Ishikawa (cell line): Measurements from ENCODE around the gene MTX1.
A peak's percentile ranks its signal among the peaks of the same experiment; 100 is the strongest.

ENCODE experiments used
- CEBPB ChIP-seq: IDR thresholded peaks from 2 replicates; pipeline ENCODE4 v1.6.1; 2012
- CREB1 ChIP-seq: IDR thresholded peaks from 2 replicates; pipeline ENCODE4 v1.6.1; 2012; ENCODE audit warnings: low read depth
- EGR1 ChIP-seq: IDR thresholded peaks from 2 replicates; pipeline ENCODE4 v1.6.1; 2012
- EP300 ChIP-seq: IDR thresholded peaks from 2 replicates; pipeline ENCODE4 v1.6.1; 2012; ENCODE audit warnings: borderline replicate concordance
- FOXM1 ChIP-seq: IDR thresholded peaks from 2 replicates; pipeline ENCODE4 v1.6.1; 2012; ENCODE audit warnings: low read depth, borderline replicate concordance
- MAX ChIP-seq: IDR thresholded peaks from 2 replicates; pipeline ENCODE4 v1.6.1; 2012
- NFIC ChIP-seq: IDR thresholded peaks from 2 replicates; pipeline ENCODE4 v1.6.1; 2012
- RAD21 ChIP-seq: IDR thresholded peaks from 2 replicates; pipeline ENCODE4 v1.6.1; 2012; ENCODE audit warnings: low read depth
- REST ChIP-seq: IDR thresholded peaks from 2 replicates; pipeline ENCODE4 v1.6.1; 2012; ENCODE audit warnings: low read depth, mild to moderate bottlenecking
- TAF1 ChIP-seq: IDR thresholded peaks from 2 replicates; pipeline ENCODE4 v1.6.1; 2012; ENCODE audit warnings: low read depth, mild to moderate bottlenecking
- TCF12 ChIP-seq: IDR thresholded peaks from 2 replicates; pipeline ENCODE4 v1.6.1; 2012; ENCODE audit warnings: low read depth
- TEAD4 ChIP-seq: IDR thresholded peaks from 2 replicates; pipeline ENCODE4 v1.6.1; 2012
- USF1 ChIP-seq: IDR thresholded peaks from 2 replicates; pipeline ENCODE4 v1.6.1; 2012
- YY1 ChIP-seq: IDR thresholded peaks from 2 replicates; pipeline ENCODE4 v1.6.1; 2012; ENCODE audit warnings: low read depth
- ZBTB7A ChIP-seq: IDR thresholded peaks from 2 replicates; pipeline ENCODE4 v1.6.1; 2012; ENCODE audit warnings: low read depth

MTX1 gene

GRCh38 chr1:155208541-155209311 lies at the start of gene MTX1:
Gene MTX1, plus strand, starts transcription at chr1:155208695. Its CDS starts 110 bp downstream, at chr1:155208805.
- TF ChIP-seq NFIC (no peak), CREB1 (no peak), ZBTB7A (peak; percentile 88), TAF1 (peak; percentile 74), RAD21 (no peak), YY1 (peak; percentile 97), REST (no peak), USF1 (no peak), CEBPB (no peak), TEAD4 (no peak), TCF12 (0 out of 2 replicates have a peak, but pooled peaks have one; percentile 34), EGR1 (no peak), MAX (peak; percentile 55; the same call in 1 of the 2 replicates), FOXM1 (no peak), EP300 (peak; percentile 7; the same call in 1 of the 2 replicates)

GRCh38 chr1:155158991-155159390 lies 49.5 kb upstream of the MTX1 start:
- TF ChIP-seq CREB1: no peak
- TF ChIP-seq FOXM1: no peak
- TF ChIP-seq ZBTB7A: no peak
- no peak for TF ChIP-seq MAX
- no peak for TF ChIP-seq EGR1
- TF ChIP-seq CEBPB: no peak
- no peak for TF ChIP-seq USF1
- TF ChIP-seq NFIC: no peak

- TF ChIP-seq TEAD4: no peak
- no peak for TF ChIP-seq USF1
- TF ChIP-seq RAD21: no peak
- TF ChIP-seq EP300: no peak
- no peak for TF ChIP-seq NFIC
- no peak for TF ChIP-seq TAF1
- no peak for TF ChIP-seq MAX
Observed at GRCh38 chr1:155160128-155160527, 48.4 kb upstream of the MTX1 start.

- TF ChIP-seq RAD21 (no peak), TCF12 (no peak), ZBTB7A (no peak), NFIC (no peak), CREB1 (no peak), YY1 (no peak), REST (no peak), CEBPB (no peak), EGR1 (no peak), USF1 (no peak), FOXM1 (no peak), TEAD4 (no peak), MAX (no peak), TAF1 (no peak), EP300 (no peak)
Observed at GRCh38 chr1:155166051-155166470, 42.4 kb upstream of the MTX1 start.

GRCh38 chr1:155166471-155167165 lies 41.9 kb upstream of the MTX1 start:
- no peak for TF ChIP-seq TCF12
- no peak for TF ChIP-seq CEBPB
- no peak for TF ChIP-seq FOXM1
- TF ChIP-seq YY1: no peak
- TF ChIP-seq TAF1: no peak
- TF ChIP-seq TEAD4: no peak
